SK-N-MC (cell line): ENCODE data around the gene PYCR2.
A peak's percentile ranks its signal among the peaks of the same experiment; 100 is the strongest.

Source experiments
- EZH2 ChIP-seq: fragments of 200-600 bp; sonication (generic); IDR thresholded peaks from one replicate; pipeline ENCODE4 v1.6.1; 2017; ENCODE audit warnings: antibody characterized with exemption
- POLR2AphosphoS5 ChIP-seq: IDR thresholded peaks from 2 replicates; pipeline ENCODE4 v1.6.1; 2012; ENCODE audit warnings: mild to moderate bottlenecking, low read depth, low read length, borderline replicate concordance

GRCh38 chr1:225919906-225920305 is 4.1 kb downstream of the PYCR2 start:
- TF ChIP-seq POLR2AphosphoS5, result peak; percentile 72
- no peak for TF ChIP-seq EZH2
